ENCODE data around the gene CLDN19.

CLDN19 gene

DNA sequence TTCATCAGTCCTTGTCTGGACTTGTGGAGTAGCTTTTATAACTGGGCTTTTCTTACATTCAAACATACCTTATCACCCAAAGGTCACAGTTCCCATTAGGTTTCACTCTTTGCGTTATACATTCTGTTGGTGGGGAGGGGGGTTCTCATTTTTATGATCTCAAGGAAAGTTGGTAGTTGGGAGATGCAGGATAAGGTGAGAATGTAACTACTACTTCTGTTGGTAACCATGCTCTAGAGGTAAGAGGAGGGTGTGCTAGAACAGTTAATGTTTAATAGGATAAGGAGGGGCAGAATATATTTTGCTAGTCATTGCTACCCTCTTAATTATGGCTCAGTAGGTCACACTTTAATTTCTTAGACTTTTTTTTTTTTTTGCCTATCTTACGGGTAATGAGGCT lies 47.1 kb downstream of the CLDN19 start:
- no peak for DNase-seq

DNA sequence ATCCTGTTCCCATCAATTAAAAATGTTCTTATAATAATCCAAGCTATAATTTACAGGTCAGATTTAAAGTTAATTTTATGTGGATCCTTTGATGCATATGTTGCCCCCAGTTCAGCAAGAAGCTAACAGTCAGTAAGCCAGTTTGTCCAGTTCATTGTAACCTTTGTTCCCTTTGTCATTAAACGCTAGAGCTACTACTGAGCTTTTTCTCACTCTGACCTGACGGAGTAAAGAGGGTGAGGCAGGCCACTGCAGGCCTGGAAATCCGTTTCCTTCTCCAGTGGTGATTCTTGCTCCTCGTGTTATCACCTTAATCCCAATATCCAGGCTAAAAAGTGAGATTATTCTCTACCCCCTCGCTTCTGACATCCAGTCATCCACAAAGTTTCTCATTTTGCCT lies 47.6 kb downstream of the CLDN19 start:
- DNase-seq, result no peak

GRCh38 chr1:42691157-42691498 lies 48.9 kb downstream of the CLDN19 start:
- DNase-seq, result no peak

DNA sequence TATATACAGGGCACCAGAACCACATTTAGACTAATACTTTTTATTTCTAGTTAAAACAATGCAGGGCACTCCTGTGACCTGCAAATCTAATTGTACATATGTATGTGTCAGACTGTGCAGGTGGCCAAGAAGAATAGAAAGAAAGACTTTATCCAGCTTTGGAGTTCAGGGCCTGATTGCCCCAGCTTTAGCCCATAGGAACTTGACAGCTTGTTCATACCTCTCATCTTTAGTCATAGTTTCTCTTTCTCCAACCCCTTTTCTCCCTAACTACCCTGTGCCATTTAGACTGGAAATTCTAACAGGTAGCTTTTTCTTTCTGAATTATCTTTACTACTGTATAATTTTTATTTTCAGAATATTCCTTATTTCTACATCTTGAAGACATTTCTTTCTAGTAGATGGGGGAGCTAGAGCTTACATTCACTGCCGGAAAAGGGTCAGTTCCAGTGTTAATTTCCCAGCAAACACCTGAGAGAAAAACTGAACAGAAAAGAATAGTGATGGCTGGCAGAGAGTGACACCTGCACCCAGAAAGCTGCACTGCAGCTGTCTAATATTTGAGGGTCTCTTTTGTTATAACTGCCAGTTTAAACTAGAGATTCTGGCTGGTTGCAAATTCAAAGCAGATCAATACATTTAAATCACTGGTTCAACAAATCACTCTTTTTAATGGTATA lies 49.4 kb downstream of the CLDN19 start:
- DNase-seq, result peak; percentile 30

DNA sequence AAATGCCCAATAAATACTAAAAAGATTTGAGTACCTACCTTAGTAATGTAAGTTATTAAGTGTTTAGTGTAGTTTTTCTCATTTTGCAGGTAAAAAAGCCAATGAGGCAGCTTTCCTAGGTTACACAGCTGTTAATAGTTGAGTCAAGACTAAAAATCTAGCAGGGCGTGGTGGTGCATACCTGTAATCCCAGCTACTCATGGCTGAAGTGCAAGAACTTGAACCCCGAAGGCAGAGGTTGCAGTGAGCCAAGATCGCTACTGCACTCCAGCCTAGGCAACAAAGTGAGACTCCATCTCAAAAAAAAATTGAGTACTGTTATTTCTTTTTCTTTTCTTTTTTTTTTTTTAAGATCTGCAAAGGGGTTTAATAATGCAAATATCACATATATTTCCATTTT lies 50.1 kb downstream of the CLDN19 start:
- DNase-seq, result no peak

DNA sequence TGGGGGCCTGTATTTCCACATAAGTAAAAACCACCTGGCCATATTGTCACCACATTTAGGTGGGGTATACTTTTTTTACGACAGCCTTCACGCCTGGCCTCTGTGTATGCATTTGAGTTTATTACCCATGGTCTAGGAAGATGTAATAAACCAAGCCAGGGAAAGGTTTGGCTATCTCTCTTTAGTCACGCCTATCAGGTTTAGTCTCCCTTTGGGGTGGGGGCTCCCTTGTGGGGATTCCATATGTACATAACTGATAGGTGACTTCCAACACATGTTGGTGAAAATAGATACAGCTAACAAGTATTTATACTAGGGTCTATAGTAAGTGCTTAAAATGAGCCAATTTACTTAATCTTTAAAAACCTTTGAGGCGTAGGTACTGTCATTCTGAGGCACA lies 53.6 kb downstream of the CLDN19 start:
- no peak for DNase-seq

DNA sequence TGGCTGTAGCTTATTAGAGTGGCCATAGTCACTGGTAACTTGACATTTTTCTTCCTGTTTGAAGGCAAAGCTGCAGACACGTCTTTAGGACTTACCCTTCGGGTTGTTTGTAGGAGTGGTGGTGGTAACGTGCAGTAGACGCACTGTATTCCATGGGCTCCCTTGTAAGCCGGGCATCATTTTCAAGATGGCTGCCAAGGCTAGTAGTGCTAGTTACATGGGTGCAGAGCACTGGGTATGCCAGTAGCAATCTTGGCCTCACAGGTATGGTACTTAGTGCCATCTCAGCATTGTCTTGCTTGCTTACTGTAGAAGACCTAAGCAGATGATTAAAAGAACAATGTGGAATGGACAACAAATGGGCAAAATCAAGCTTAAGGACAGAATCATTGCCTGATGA lies 55.9 kb downstream of the CLDN19 start:
- DNase-seq, result peak; percentile 42
